Measurements from ENCODE around the gene KAZN. TPM values are rescaled to one million over a fixed set of nuclear protein-coding genes. Genes with fewer than 3 reads are reported as not detected.

The KAZN gene
- polyA plus RNA-seq, 1 donor (not counting 4 experiments of a cell fraction or from before 2014, with no cell fraction given), result 5.9 TPM

GRCh38 chr1:14826172-14826636, 227.7 kb downstream of the KAZN start:
- no peak for FAIRE-seq

GRCh38 chr1:14826731-14827326, 228.3 kb downstream of the KAZN start:
- no peak for FAIRE-seq

More at GRCh38 chr1:14826172-14826636, 227.7 kb downstream of the KAZN start:
- no peak for DNase-seq (ENCODE audit: low read depth, low spot score)
- Histone ChIP-seq H3K4me1 (ENCODE audit: control insufficient read depth, extremely low read depth, insufficient read depth, low read length) (no peaks in the 10 kb centered on the region), H3K36me3 (ENCODE audit: control insufficient read depth in 2 of 2, extremely low read depth in 1 of 2, insufficient read depth in 2 of 2, low read length in 2 of 2) (no peaks in the 10 kb centered on the region), H3K79me2 (ENCODE audit: control insufficient read depth, insufficient read depth, low read length) (no peaks in the 10 kb centered on the region), H3K9ac (ENCODE audit: control insufficient read depth, extremely low read depth, insufficient read depth, low read length) (no peak overlapping the region), H3K9me3 (ENCODE audit: control insufficient read depth, low read depth, low read length) (no peaks in the 10 kb centered on the region), H3K9me1 (ENCODE audit: control insufficient read depth, extremely low read depth, insufficient read depth, low read length) (no peaks in the 10 kb centered on the region), H4K20me1 (ENCODE audit: control insufficient read depth, extremely low read depth, insufficient read depth, low read length) (no peaks in the 10 kb centered on the region), H2AFZ (ENCODE audit: control insufficient read depth, low read length) (no peak overlapping the region), H3K27me3 (ENCODE audit: control insufficient read depth, extremely low read depth, insufficient read depth, low read length) (no peaks in the 10 kb centered on the region), H3K4me2 (ENCODE audit: control insufficient read depth, extremely low read depth, insufficient read depth, low read depth, low read length) (no peak overlapping the region), H3K27ac (ENCODE audit: control insufficient read depth, insufficient read depth, low read length) (no peak overlapping the region), H3K4me3 (ENCODE audit: control insufficient read depth in 2 of 3, extremely low read depth in 1 of 3, insufficient read depth in 2 of 3, low read depth in 1 of 3, low read length in 3 of 3) (no peak overlapping the region)
- dilution Hi-C loops (cut with MboI; ENCODE audit: extremely low pct_ligation_motif_present, low sequenced_read_pairs), result no loop called here
- TF ChIP-seq CTCF (optimal IDR thresholded peaks at IDR 0.05 in 1 of 3, IDR thresholded peaks at IDR 0.05 in 1 of 3, conservative IDR thresholded peaks at IDR 0.05 in 1 of 3; ENCODE audit: extremely low read depth in 1 of 3, insufficient read depth in 2 of 3, low read length in 3 of 3) (no peak), EZH2 (IDR thresholded peaks at IDR 0.05; ENCODE audit: low read length) (no peak)

More at GRCh38 chr1:14826731-14827326, 228.3 kb downstream of the KAZN start:
- dilution Hi-C loops (cut with MboI; ENCODE audit: extremely low pct_ligation_motif_present, low sequenced_read_pairs), result no loop called here
- no peaks in the 10 kb centered on the region for H3K27me3 ChIP-seq (ENCODE audit: control insufficient read depth, extremely low read depth, insufficient read depth, low read length)
- no peaks in the 10 kb centered on the region for H4K20me1 ChIP-seq (ENCODE audit: control insufficient read depth, extremely low read depth, insufficient read depth, low read length)
- H3K27ac ChIP-seq (ENCODE audit: control insufficient read depth, insufficient read depth, low read length), result no peak overlapping the region
- H2AFZ ChIP-seq (ENCODE audit: control insufficient read depth, low read length), result no peak overlapping the region
- no peaks in the 10 kb centered on the region for H3K36me3 ChIP-seq (ENCODE audit: control insufficient read depth in 2 of 2, extremely low read depth in 1 of 2, insufficient read depth in 2 of 2, low read length in 2 of 2)
- H3K4me3 ChIP-seq (ENCODE audit: control insufficient read depth in 2 of 3, extremely low read depth in 1 of 3, insufficient read depth in 2 of 3, low read depth in 1 of 3, low read length in 3 of 3), result no peak overlapping the region
- no peaks in the 10 kb centered on the region for H3K9me3 ChIP-seq (ENCODE audit: control insufficient read depth, low read depth, low read length)
- no peaks in the 10 kb centered on the region for H3K9me1 ChIP-seq (ENCODE audit: control insufficient read depth, extremely low read depth, insufficient read depth, low read length)
- no peaks in the 10 kb centered on the region for H3K4me1 ChIP-seq (ENCODE audit: control insufficient read depth, extremely low read depth, insufficient read depth, low read length)
- DNase-seq (ENCODE audit: low read depth, low spot score), result no peak
- no peaks in the 10 kb centered on the region for H3K79me2 ChIP-seq (ENCODE audit: control insufficient read depth, insufficient read depth, low read length)
- H3K9ac ChIP-seq (ENCODE audit: control insufficient read depth, extremely low read depth, insufficient read depth, low read length), result no peak overlapping the region
- no peak overlapping the region for H3K4me2 ChIP-seq (ENCODE audit: control insufficient read depth, extremely low read depth, insufficient read depth, low read depth, low read length)
- TF ChIP-seq EZH2 (IDR thresholded peaks at IDR 0.05; ENCODE audit: low read length) (no peak), CTCF (optimal IDR thresholded peaks at IDR 0.05 in 1 of 3, IDR thresholded peaks at IDR 0.05 in 1 of 3, conservative IDR thresholded peaks at IDR 0.05 in 1 of 3; ENCODE audit: extremely low read depth in 1 of 3, insufficient read depth in 2 of 3, low read length in 3 of 3) (no peak)
